PC-9 (cell line): ENCODE data around the gene CD6.

Source experiments
- CTCF ChIP-seq: fragments of 200-600 bp; sonication (generic); conservative IDR thresholded peaks from 2 replicates; pipeline ENCODE4 v1.6.1; 2017; ENCODE audit warnings: mixed run types, antibody characterized with exemption, mild to moderate bottlenecking, moderate library complexity
- EZH2 ChIP-seq: fragments of 200-600 bp; sonication (generic); IDR thresholded peaks from 2 replicates; pipeline ENCODE4 v1.8.0; 2017; ENCODE audit warnings: antibody characterized with exemption, low read depth

GRCh38 chr11:60991457-60991856 lies 20.0 kb downstream of the CD6 start:
- TF ChIP-seq CTCF (no peak), EZH2 (no peak)
